Measurements from ENCODE around the gene FSD1L. TPM values are rescaled to one million over a fixed set of nuclear protein-coding genes. Genes with fewer than 3 reads are reported as not detected.

Gene FSD1L
- total and polyA plus RNA-seq, 10 donors, result 0.70 to 5.8 (median 4.3) TPM

DNA sequence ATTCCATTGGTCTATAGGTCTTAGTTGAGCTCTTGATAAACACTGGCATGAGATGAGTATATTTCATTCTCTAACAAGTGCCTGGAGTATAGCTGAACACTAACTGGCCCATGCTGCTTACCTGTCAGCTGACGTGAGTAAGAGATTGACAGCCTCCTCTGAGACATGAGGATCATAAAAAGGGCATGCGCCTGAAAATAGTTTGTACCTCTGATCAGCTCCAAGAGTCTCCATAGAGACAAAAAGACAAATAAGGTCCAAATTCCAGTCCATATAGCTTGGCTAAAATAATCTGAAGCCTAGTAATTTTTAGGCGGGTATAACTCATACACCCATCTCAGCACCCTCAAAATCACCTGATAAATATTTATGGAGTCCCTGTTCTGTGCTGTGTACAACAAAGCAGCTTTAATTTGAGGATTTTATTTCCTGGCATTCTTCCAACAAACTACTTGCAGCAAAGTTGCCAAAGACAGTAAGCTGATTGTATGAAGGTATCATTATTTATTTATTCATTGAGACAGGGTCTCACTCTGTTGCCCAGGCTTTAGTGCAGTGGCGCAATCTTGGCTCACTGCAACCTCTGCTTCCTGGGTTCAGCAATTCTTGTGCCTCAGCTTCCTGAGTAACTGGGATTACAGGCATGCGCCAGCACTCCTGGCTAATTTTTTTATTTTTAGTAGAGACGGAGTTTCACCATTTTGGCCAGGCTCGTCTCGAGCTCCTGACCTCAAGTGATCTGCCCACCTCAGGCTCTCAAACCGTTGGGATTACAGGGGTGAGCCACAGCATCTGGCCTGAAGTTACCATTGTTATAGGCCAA is 16.2 kb upstream of the FSD1L start:
- Histone ChIP-seq H3K27me3 (replicated peaks in 1 of 7) (no peaks in the 10 kb centered on the region), H3K36me3 (no peaks in the 10 kb centered on the region), H3K27ac (no peak overlapping the region), H3K4me1 (no peaks in the 10 kb centered on the region), H3K9me3 (no peaks in the 10 kb centered on the region), H3K4me3 (no peak overlapping the region)
- TF ChIP-seq CTCF (IDR thresholded peaks at IDR 0.05 in 8 of 11, conservative IDR thresholded peaks at IDR 0.05 in 3 of 11) (no peak), POLR2AphosphoS5 (IDR thresholded peaks at IDR 0.05) (no peak), POLR2A (IDR thresholded peaks at IDR 0.05) (no peak)
- DNase-seq, result no peak
- intact Hi-C loops (cut with DNase I; ENCODE audit: low total_unique reads), result no loop called here
- WGBS, 5 donors, result 79 to 94% (median 87%) methylated on average over 9 of the region's 9 CpGs

GRCh38 chr9:105432247-105432842 is 15.5 kb upstream of the FSD1L start:
- TF ChIP-seq POLR2AphosphoS5 (IDR thresholded peaks at IDR 0.05), result no peak
- no peak for TF ChIP-seq POLR2A (IDR thresholded peaks at IDR 0.05)
- no peak for TF ChIP-seq CTCF (IDR thresholded peaks at IDR 0.05 in 8 of 11, conservative IDR thresholded peaks at IDR 0.05 in 3 of 11)
- Histone ChIP-seq H3K9me3 (no peaks in the 10 kb centered on the region), H3K27me3 (replicated peaks in 1 of 7) (no peaks in the 10 kb centered on the region), H3K4me3 (no peak overlapping the region), H3K4me1 (no peaks in the 10 kb centered on the region), H3K27ac (no peak overlapping the region), H3K36me3 (no peaks in the 10 kb centered on the region)
- DNase-seq, result no peak
- 91 to 97% (median 95%) methylated on average over 2 of the region's 2 CpGs for WGBS, 5 donors
- intact Hi-C loops (cut with DNase I; ENCODE audit: low total_unique reads), result no loop called here

- no peak overlapping the region for H3K4me3 ChIP-seq
- H3K9me3 ChIP-seq, result no peaks in the 10 kb centered on the region
- H3K27ac ChIP-seq, result no peak overlapping the region
- no peak for TF ChIP-seq CTCF (IDR thresholded peaks at IDR 0.05 in 8 of 11, conservative IDR thresholded peaks at IDR 0.05 in 3 of 11)
- TF ChIP-seq POLR2A (IDR thresholded peaks at IDR 0.05), result no peak
- TF ChIP-seq POLR2AphosphoS5 (IDR thresholded peaks at IDR 0.05), result no peak
- intact Hi-C loops (cut with DNase I; ENCODE audit: low total_unique reads), result no loop called here
- H3K4me1 ChIP-seq, result no peaks in the 10 kb centered on the region
- H3K27me3 ChIP-seq (replicated peaks in 1 of 7), result no peaks in the 10 kb centered on the region
- no peak for DNase-seq
- H3K36me3 ChIP-seq, result no peaks in the 10 kb centered on the region
- WGBS, 5 donors, result 78 to 95% (median 84%) methylated on average over 3 of the region's 3 CpGs
Measured at GRCh38 chr9:105435453-105435852, 12.4 kb upstream of the FSD1L start.

DNA sequence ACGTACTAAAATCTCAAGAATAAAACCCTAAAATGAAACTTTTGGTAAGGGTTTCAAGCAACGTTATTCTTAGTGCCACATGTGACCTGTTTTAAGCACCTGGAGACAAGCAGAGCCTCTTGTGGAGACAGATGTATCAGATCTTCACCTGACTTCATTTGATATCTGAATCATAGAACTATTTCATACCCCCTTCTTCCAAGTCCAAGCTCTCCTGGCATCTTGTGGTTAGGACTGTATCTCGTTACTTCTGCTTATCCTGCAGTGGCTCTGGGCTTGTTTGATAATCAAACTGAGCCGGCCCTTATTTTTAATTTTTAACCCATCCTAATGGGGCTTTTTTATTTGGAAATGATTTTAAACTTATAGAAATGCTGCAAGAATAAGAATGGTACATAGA is 11.1 kb upstream of the FSD1L start:
- no peak for DNase-seq
- Histone ChIP-seq H3K36me3 (no peaks in the 10 kb centered on the region), H3K27me3 (replicated peaks in 1 of 7) (no peaks in the 10 kb centered on the region), H3K4me3 (no peak overlapping the region), H3K4me1 (no peaks in the 10 kb centered on the region), H3K27ac (no peak overlapping the region), H3K9me3 (no peaks in the 10 kb centered on the region)
- 79 to 92% (median 81%) methylated on average over 4 of the region's 4 CpGs for whole genome bisulfite sequencing, 5 donors
- TF ChIP-seq POLR2A (IDR thresholded peaks at IDR 0.05), result no peak
- no peak for TF ChIP-seq POLR2AphosphoS5 (IDR thresholded peaks at IDR 0.05)
- no peak for TF ChIP-seq CTCF (IDR thresholded peaks at IDR 0.05 in 8 of 11, conservative IDR thresholded peaks at IDR 0.05 in 3 of 11)
- intact Hi-C loops (cut with DNase I; ENCODE audit: low total_unique reads), result no loop called here
